ENCODE data around the gene TBCCD1.

The TBCCD1 gene, protein sequence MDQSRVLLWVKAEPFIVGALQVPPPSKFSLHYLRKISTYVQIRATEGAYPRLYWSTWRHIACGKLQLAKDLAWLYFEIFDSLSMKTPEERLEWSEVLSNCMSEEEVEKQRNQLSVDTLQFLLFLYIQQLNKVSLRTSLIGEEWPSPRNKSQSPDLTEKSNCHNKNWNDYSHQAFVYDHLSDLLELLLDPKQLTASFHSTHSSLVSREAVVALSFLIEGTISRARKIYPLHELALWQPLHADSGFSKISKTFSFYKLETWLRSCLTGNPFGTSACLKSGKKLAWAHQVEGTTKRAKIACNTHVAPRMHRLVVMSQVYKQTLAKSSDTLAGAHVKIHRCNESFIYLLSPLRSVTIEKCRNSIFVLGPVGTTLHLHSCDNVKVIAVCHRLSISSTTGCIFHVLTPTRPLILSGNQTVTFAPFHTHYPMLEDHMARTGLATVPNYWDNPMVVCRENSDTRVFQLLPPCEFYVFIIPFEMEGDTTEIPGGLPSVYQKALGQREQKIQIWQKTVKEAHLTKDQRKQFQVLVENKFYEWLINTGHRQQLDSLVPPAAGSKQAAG

GRCh38 chr3:186567072-186567921 is at the start of gene TBCCD1:
TSS of gene TBCCD1 (minus strand) at chr3:186567339. CDS start at chr3:186564329, 3,010 bp downstream.
- peak; percentile 89 for DNase-seq (ENCODE audit: low read depth)

DNA sequence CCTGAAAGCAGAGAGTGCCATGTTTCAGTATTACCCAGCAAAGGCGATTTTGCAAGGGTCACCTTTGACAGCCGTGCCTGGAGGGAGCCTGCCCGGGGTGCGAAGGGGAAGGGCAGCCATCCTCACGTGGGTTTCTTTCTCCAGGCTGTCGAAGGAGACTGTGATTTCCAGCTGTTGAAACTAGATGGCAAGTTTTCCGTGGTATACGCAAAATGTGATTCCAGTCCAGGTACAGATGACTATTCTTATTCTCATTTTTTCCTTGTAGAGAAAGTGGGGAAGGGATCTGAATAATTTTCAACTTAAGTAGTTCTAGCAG is 49.1 kb upstream of the TBCCD1 start:
- DNase-seq (ENCODE audit: low read depth) = no peak

DNA sequence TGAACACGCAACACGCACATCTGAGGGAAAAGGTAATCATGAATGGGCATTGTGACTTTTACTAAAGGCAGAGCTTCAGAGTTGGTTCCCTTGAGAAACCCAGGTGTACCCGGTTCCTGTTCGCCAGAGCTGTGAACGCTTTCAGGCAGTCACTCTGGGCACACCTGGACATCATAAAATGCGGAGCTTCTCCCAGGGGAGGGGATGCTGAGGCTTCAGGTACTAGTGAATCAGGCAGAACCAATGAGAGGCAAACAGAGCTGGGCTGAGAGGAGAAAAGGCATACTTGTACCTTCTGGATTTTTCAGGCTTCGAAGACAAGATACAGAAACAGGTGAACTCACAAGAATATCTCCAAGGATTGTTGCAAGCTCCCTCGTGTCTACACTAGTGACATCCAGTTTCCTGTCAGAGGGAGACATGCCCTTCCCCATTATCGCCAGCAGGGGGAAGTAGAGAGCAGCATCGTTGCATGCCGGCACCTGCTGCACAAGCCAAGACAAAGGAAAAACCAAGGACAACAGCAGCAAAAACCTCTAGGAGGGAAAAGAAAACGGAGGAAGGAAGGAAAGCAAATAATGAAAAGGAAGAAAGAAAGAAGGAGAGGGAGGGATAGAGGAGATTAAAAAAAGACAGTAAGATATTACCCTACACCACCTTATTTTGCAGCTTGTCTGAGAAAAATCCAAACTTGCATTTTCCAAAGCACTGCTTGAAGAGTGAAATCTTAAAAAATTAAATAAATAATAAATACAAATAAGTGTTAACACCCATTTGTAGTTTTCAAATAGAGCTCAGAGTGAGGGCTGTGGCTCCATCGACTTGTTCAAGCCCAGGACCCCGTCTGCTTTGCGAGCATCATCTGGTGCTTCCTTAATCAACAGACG is 47.7 kb upstream of the TBCCD1 start:
- peak; percentile 54 for DNase-seq (ENCODE audit: low read depth)

DNA sequence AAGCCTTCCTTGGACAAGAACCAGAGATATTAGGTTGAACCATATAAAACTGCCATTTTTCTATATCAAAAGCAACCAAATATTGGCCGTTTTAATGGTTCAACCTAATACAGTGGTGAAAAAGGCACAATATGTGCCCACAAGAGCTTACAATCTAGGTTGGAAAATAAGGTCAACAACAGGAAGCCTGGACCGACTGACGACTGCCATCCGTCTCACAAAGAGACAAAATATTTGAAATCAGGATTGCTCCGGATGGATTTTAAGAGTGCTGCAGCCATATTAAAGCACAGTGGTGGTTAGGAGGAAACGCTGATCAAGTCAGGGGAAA is 47.1 kb upstream of the TBCCD1 start:
- no peak for DNase-seq (ENCODE audit: low read depth)

- DNase-seq (ENCODE audit: low read depth) = no peak
Measured at GRCh38 chr3:186613637-186614265, 46.6 kb upstream of the TBCCD1 start.

DNA sequence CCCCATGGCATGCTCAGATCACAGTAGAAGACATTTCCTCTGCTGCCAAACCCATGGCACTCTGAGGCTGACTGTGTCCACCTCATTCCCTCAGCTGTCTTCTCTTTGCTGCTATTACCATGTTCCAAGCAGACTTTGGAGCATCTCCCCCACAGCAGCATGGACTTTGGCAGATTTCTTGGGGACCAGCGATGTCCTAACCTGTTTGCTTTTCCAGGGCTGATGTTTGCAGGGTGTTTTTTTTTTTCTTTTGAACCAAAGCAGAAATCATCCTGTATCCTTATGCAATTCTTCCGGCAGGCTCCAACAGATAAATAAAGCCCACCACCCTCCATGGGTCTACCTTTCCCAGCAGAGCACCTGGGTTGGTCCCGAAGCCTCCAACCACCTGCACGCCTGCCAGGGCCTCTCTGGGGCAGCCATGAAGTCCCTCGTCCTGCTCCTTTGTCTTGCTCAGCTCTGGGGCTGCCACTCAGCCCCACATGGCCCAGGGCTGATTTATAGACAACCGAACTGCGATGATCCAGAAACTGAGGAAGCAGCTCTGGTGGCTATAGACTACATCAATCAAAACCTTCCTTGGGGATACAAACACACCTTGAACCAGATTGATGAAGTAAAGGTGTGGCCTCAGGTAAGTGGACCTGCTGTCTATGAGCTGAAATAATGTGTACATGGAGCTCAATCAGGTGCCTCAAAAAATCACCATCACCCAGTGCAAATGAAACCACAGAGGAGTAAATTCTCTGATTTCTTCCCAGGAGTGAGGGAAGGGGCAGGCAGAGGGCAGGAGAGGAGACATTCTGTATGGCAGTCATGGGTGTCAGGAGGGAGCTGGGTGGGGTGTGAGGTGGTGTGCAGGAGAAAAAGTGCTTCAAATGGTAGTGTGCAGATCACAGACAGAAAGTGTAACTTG is 45.8 kb upstream of the TBCCD1 start, which contains the start of gene AHSG:
AHSG (plus strand) TSS at position 340 of the 916 bp plus-strand sequence; CDS start at position 422, 82 bp downstream.
- no peak for DNase-seq (ENCODE audit: low read depth)

DNA sequence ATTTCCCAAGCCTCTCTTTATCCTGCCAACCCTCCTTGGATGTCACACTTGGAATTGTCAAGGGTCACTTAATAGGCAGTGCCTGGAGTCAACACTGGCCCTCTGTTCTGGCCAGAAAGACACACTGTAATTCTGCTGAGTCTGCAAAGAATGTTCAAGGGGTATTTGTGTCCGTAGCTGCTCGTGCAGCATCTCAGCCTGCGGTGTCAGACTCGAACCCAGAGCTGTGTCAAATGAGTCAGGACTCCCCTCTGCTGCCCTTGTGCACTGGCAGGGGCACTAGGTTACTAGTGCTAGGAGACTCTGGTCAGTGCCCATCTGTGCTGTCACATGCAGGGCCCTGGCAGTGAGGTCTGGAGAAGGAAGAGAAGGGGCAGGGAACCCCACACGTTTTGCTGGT is 44.9 kb upstream of the TBCCD1 start:
- DNase-seq (ENCODE audit: low read depth) = no peak

- DNase-seq (ENCODE audit: low read depth) = no peak
Measured at GRCh38 chr3:186609247-186609868, 42.2 kb upstream of the TBCCD1 start.

- no peak for DNase-seq (ENCODE audit: low read depth)
Measured at GRCh38 chr3:186608624-186609215, 41.6 kb upstream of the TBCCD1 start.

GRCh38 chr3:186605561-186606545 is 38.7 kb upstream of the TBCCD1 start:
- no peak for DNase-seq (ENCODE audit: low read depth)

GRCh38 chr3:186605078-186605477 is 37.9 kb upstream of the TBCCD1 start:
- DNase-seq (ENCODE audit: low read depth) = no peak

DNA sequence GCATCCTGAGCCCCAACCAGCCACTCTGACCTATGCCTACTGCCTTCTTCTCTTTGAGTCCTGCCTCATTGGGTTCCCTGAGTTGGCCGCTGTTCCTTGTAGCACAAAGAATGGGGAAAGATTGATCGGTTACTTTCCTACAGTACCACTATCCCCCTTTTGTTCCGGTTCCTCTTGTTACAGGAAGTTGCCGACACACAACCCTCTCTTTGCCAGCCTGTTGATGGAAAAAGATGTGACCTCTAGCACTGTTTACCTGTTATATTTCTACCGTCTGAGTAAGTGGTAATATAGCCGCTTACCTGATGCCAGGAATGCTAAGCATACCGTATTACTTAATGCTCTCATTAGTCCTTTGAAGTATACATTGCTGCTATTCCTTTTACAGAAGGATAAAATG is 36.0 kb upstream of the TBCCD1 start:
- no peak for DNase-seq (ENCODE audit: low read depth)

- no peak for DNase-seq (ENCODE audit: low read depth)
Measured at GRCh38 chr3:186600896-186601295, 33.8 kb upstream of the TBCCD1 start.

GRCh38 chr3:186599785-186600166 is 32.6 kb upstream of the TBCCD1 start:
- DNase-seq (ENCODE audit: low read depth) = no peak

DNA sequence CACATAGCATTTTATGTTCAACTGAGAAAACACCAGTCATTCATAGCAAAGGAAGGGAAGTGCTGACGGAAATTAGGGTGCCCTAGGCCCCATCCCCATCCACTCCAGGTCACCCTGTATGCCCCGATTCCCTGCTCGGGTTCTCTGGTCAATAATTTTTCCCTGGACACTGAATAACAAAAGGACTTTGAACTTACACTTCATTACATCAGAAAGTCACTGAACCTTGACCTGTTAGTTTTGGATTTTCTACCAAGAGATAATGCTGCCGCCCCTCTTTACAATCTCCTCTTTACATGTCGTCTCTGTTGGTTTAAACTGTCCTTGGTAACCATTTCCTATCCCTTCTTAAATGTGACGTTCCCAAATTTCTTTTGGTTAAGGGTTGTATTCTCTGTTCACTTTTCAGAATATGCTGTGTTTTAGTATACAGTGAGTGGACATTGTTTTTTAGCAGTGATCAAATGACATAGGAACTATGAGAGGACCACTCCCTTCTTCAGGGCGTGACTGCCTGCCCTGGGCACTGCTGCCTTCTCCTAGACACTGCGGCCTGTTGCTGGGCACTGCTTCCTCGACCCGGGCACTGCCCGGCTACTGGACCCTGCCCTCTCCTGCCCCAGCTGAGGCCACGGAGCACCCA is 32.1 kb upstream of the TBCCD1 start:
- no peak for DNase-seq (ENCODE audit: low read depth)

GRCh38 chr3:186598794-186599141 is 31.6 kb upstream of the TBCCD1 start:
- no peak for DNase-seq (ENCODE audit: low read depth)

DNA sequence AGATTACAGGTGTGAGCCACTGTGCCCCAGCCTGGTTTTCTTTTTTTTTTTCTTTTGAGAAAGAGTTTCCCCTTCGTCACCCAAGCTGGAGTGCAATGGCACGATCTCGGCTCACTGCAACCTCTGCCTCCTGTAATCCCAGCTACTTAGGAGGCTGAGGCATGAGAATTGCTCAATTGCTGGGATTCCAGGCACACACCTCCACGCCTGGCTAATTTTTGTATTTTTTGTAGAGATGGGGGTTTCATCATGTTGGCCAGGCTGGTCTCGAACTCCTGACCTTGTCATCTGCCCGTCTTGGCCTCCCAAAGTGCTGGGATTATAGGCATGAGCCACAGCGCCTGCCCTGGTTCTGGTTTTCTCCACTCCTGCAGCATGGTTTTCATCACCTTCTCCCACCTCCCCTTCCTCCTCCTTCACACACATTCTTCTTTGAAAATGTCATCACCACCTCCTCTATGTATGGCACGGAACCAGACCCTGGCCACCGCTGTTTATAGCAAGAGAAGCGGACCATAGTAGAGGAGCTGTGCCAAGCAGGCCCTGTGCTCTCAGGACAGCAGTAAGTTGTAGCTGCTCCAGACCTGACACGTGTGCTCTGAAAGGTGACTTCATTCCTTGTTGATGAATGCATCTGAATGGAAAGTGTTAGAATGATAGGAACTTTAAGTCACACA is 31.1 kb upstream of the TBCCD1 start:
- DNase-seq (ENCODE audit: low read depth) = peak; percentile 43

All from fibroblast of gingiva (primary cell).